ACC112 (cell line): ENCODE data around the gene ATP2B2.
"Not testable (repeated sequence)": the region's sequence is repeated elsewhere in the genome, so short reads cannot be mapped to it uniquely, and the experiment has no call there.

Experiments
- H2AFZ ChIP-seq: fragments of 200-600 bp; sonication (generic); one replicate; pipeline ENCODE4 v1.6.0; 2017; ENCODE audit warnings: antibody characterized with exemption, low read length; ENCODE audit not compliant: unreplicated experiment
- H3K27ac ChIP-seq: fragments of 200-600 bp; sonication (generic); 2 replicates; pipeline ENCODE4 v1.5.1; 2014; ENCODE audit warnings: low read depth, mild to moderate bottlenecking, antibody characterized with exemption, low read length, moderate library complexity
- H3K27me3 ChIP-seq: fragments of 200-600 bp; sonication (generic); 2 replicates; pipeline ENCODE4 v1.6.1; 2014; ENCODE audit warnings: mild to moderate bottlenecking, antibody characterized with exemption, low read length, moderate library complexity, mixed read lengths; ENCODE audit not compliant: insufficient read depth
- H3K36me3 ChIP-seq: fragments of 200-600 bp; sonication (generic); 2 replicates; pipeline ENCODE4 v1.6.1; 2016; ENCODE audit warnings: mild to moderate bottlenecking, antibody characterized with exemption, low read length, moderate library complexity, mixed read lengths; ENCODE audit not compliant: insufficient read depth
- H3K4me1 ChIP-seq: fragments of 200-600 bp; sonication (generic); one replicate; pipeline ENCODE4 v1.6.1; 2016; ENCODE audit warnings: low read length, mixed read lengths; ENCODE audit not compliant: insufficient read depth, unreplicated experiment, control insufficient read depth
- H3K4me3 ChIP-seq: fragments of 200-600 bp; sonication (generic); 2 replicates; pipeline ENCODE4 v1.5.1; 2014; ENCODE audit warnings: mild to moderate bottlenecking, low read depth, low read length
- H3K79me2 ChIP-seq: fragments of 200-600 bp; sonication (generic); one replicate; pipeline ENCODE4 v1.6.0; 2016; ENCODE audit warnings: low read length; ENCODE audit not compliant: control insufficient read depth, unreplicated experiment, insufficient read depth

The ATP2B2 gene

GRCh38 chr3:10547841-10548783 is 42.7 kb upstream of the ATP2B2 start:
- no peaks in the 10 kb centered on the region for H3K36me3 ChIP-seq
- H2AFZ ChIP-seq, result no peak overlapping the region
- H3K27me3 ChIP-seq, result peaks cover 72% of the 10 kb centered on the region
- H3K4me3 ChIP-seq, result no peak overlapping the region
- H3K4me1 ChIP-seq, result peaks cover 17% of the 10 kb centered on the region
- H3K27ac ChIP-seq, result no peak overlapping the region
- H3K79me2 ChIP-seq, result no peaks in the 10 kb centered on the region

GRCh38 chr3:10547413-10547812 is 42.0 kb upstream of the ATP2B2 start:
- Histone ChIP-seq H3K4me3 (no peak overlapping the region), H2AFZ (no peak overlapping the region), H3K27me3 (peaks cover 78% of the 10 kb centered on the region)

DNA sequence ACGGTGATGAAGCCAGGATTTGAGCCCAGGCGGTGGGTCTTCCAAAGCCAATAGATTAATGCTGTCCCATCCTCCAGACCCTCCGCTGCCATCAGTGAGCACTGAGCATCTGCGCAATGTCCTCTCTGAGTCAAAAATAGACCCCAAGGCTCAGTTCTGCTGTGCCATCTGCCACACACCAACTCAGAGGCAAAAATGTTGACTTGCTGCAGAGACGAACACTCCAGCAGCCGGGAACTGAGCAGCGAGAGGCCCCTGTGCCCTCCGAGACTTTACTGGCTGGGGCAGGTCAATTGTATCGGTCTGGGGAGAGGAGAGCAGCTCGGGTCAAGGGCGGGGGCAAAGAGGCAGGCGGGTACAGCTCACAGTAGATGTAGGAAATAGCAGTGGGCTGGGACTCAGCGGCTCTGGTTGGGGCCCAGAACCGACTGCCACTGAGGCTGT is 41.5 kb upstream of the ATP2B2 start:
- no peak overlapping the region for H3K4me3 ChIP-seq
- H3K27ac ChIP-seq, result no peak overlapping the region
- H3K4me1 ChIP-seq, result peaks cover 9% of the 10 kb centered on the region

More at GRCh38 chr3:10547413-10547812, 42.0 kb upstream of the ATP2B2 start:
- H3K79me2 ChIP-seq, result no peaks in the 10 kb centered on the region
- no peak overlapping the region for H3K27ac ChIP-seq
- no peaks in the 10 kb centered on the region for H3K36me3 ChIP-seq
- peaks cover 14% of the 10 kb centered on the region for H3K4me1 ChIP-seq

GRCh38 chr3:10546181-10546624 is 40.8 kb upstream of the ATP2B2 start:
- no peak overlapping the region for H3K27ac ChIP-seq
- H3K27me3 ChIP-seq, result peaks cover 81% of the 10 kb centered on the region
- H2AFZ ChIP-seq, result no peak overlapping the region
- H3K79me2 ChIP-seq, result no peaks in the 10 kb centered on the region
- H3K36me3 ChIP-seq, result no peaks in the 10 kb centered on the region
- no peak overlapping the region for H3K4me3 ChIP-seq
- H3K4me1 ChIP-seq, result peaks cover 4% of the 10 kb centered on the region

More for the DNA sequence above, 41.5 kb upstream of the ATP2B2 start:
- Histone ChIP-seq H3K79me2 (no peaks in the 10 kb centered on the region), H3K36me3 (no peaks in the 10 kb centered on the region), H3K27me3 (peaks cover 82% of the 10 kb centered on the region), H2AFZ (no peak overlapping the region)

- no peak overlapping the region for H3K27ac ChIP-seq
- no peaks in the 10 kb centered on the region for H3K36me3 ChIP-seq
- no peak overlapping the region for H3K4me3 ChIP-seq
Measured at GRCh38 chr3:10542518-10542917, 37.1 kb upstream of the ATP2B2 start.

GRCh38 chr3:10540347-10540746 is 35.0 kb upstream of the ATP2B2 start:
- H3K27ac ChIP-seq, H2AFZ ChIP-seq, H3K4me1 ChIP-seq, H3K36me3 ChIP-seq, H3K4me3 ChIP-seq, H3K79me2 ChIP-seq: not testable (repeated sequence)
- H3K27me3 ChIP-seq, result peaks cover 66% of the 10 kb centered on the region

More at GRCh38 chr3:10542518-10542917, 37.1 kb upstream of the ATP2B2 start:
- no peak overlapping the region for H2AFZ ChIP-seq
- H3K4me1 ChIP-seq, result no peaks in the 10 kb centered on the region
- H3K79me2 ChIP-seq, result no peaks in the 10 kb centered on the region
- peaks cover 64% of the 10 kb centered on the region for H3K27me3 ChIP-seq

GRCh38 chr3:10534066-10534465 is 28.7 kb upstream of the ATP2B2 start:
- no peaks in the 10 kb centered on the region for H3K79me2 ChIP-seq
- H2AFZ ChIP-seq, result no peak overlapping the region
- no peak overlapping the region for H3K27ac ChIP-seq
- peaks cover 91% of the 10 kb centered on the region for H3K27me3 ChIP-seq
- H3K4me3 ChIP-seq, result no peak overlapping the region
- H3K4me1 ChIP-seq, result no peaks in the 10 kb centered on the region
- no peaks in the 10 kb centered on the region for H3K36me3 ChIP-seq

DNA sequence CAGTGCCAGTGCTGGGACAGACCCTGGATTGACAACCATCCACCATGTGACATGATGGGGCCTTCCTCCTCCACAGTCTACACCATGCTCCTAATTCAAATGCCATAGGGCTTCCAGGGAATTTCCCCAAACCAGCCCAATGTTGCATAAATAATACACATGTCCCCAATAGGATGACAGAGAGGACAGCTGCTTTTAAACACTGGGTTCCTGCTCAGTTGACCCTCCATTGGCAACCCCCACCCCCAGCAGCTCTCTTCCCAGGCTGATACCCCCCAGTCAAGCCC is 28.3 kb upstream of the ATP2B2 start:
- H3K27ac ChIP-seq, result no peak overlapping the region
- H3K79me2 ChIP-seq, result no peaks in the 10 kb centered on the region
- H3K27me3 ChIP-seq, result peaks cover 95% of the 10 kb centered on the region
- no peak overlapping the region for H2AFZ ChIP-seq
- H3K4me3 ChIP-seq, result no peak overlapping the region
- no peaks in the 10 kb centered on the region for H3K36me3 ChIP-seq
- H3K4me1 ChIP-seq, result no peaks in the 10 kb centered on the region

- H3K79me2 ChIP-seq, result no peaks in the 10 kb centered on the region
- peaks cover 97% of the 10 kb centered on the region for H3K27me3 ChIP-seq
- no peaks in the 10 kb centered on the region for H3K36me3 ChIP-seq
- no peak overlapping the region for H3K27ac ChIP-seq
- no peak overlapping the region for H2AFZ ChIP-seq
- H3K4me3 ChIP-seq, result no peak overlapping the region
- H3K4me1 ChIP-seq, result no peaks in the 10 kb centered on the region
Measured at GRCh38 chr3:10532939-10533736, 27.8 kb upstream of the ATP2B2 start.

- Histone ChIP-seq H3K36me3 (no peaks in the 10 kb centered on the region), H3K79me2 (no peaks in the 10 kb centered on the region), H3K4me1 (no peaks in the 10 kb centered on the region), H3K27ac (no peak overlapping the region), H3K27me3 (peaks cover 97% of the 10 kb centered on the region), H2AFZ (no peak overlapping the region), H3K4me3 (no peak overlapping the region)
Measured at GRCh38 chr3:10531031-10531430, 25.6 kb upstream of the ATP2B2 start.
